ENCODE measurements around the gene HEATR5B.

GRCh38 chr2:37085731-37086147 is 1.6 kb upstream of the HEATR5B start:
- no peak for TF ChIP-seq CEBPB (IDR thresholded peaks at IDR 0.05; ENCODE audit: low read depth, low read length)
- TF ChIP-seq POLR2AphosphoS5 (IDR thresholded peaks at IDR 0.05; ENCODE audit: low read depth, low read length): no peak
- TF ChIP-seq RFX5 (IDR thresholded peaks at IDR 0.05; ENCODE audit: borderline replicate concordance, low read depth, low read length): no peak
- no peak for TF ChIP-seq MAX (IDR thresholded peaks at IDR 0.05)

Measured in H1 (cell line).